ENCODE data around the gene DISC1. TPM values are rescaled to one million over a fixed set of nuclear protein-coding genes. Genes with fewer than 3 reads are reported as not detected.
"Not testable (repeated sequence)": the region's sequence is repeated elsewhere in the genome, so short reads cannot be mapped to it uniquely, and the experiment has no call there.

DISC1 gene
- total RNA-seq, 1 experiment from 2014 or later, result 0.36 TPM

GRCh38 chr1:231634323-231635013 is 7.9 kb downstream of the DISC1 start:
- no TSS peak for BruUV-seq (replicated peaks)
- in situ Hi-C loops (cut with HindIII; ENCODE audit: low pct_unique_long_range_greater_than_20kb, low sequenced_read_pairs) (no loop called here), intact Hi-C loops (cut with micrococcal nuclease; ENCODE audit: unreplicated experiment) (no loop called here)
- H3K27me3 ChIP-seq (ENCODE audit: control insufficient read depth, insufficient read depth, low read length), result no peaks in the 10 kb centered on the region
- DNase-seq (ENCODE audit: low read depth, low spot score) (no peak), ATAC-seq (no peak)
- ChIA-PET CTCF (no interaction called here), POLR2A (no interaction called here)
- no peak overlapping the region for H3K27ac ChIP-seq (ENCODE audit: low read length)
- TF ChIP-seq POLR2AphosphoS5 (IDR thresholded peaks at IDR 0.05; ENCODE audit: low read depth, low read length) (no peak), TCF7L2 (IDR thresholded peaks at IDR 0.05; ENCODE audit: low read depth, low read length) (no peak), REST (IDR thresholded peaks at IDR 0.05; ENCODE audit: insufficient read depth in 1 of 2, low read depth in 2 of 2, low read length in 1 of 2) (no peak)
- TF ChIP-seq, protein P1, sequence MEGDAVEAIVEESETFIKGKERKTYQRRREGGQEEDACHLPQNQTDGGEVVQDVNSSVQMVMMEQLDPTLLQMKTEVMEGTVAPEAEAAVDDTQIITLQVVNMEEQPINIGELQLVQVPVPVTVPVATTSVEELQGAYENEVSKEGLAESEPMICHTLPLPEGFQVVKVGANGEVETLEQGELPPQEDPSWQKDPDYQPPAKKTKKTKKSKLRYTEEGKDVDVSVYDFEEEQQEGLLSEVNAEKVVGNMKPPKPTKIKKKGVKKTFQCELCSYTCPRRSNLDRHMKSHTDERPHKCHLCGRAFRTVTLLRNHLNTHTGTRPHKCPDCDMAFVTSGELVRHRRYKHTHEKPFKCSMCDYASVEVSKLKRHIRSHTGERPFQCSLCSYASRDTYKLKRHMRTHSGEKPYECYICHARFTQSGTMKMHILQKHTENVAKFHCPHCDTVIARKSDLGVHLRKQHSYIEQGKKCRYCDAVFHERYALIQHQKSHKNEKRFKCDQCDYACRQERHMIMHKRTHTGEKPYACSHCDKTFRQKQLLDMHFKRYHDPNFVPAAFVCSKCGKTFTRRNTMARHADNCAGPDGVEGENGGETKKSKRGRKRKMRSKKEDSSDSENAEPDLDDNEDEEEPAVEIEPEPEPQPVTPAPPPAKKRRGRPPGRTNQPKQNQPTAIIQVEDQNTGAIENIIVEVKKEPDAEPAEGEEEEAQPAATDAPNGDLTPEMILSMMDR (IDR thresholded peaks at IDR 0.05), result no peak
- no peaks in the 10 kb centered on the region for H3K4me1 ChIP-seq (ENCODE audit: control insufficient read depth, insufficient read depth, low read length)
- H3K4me3 ChIP-seq (ENCODE audit: low read depth in 2 of 2, low read length in 2 of 2), result no peak overlapping the region
- H3K9me3 ChIP-seq (ENCODE audit: control insufficient read depth, insufficient read depth, low read depth, low read length), result no peaks in the 10 kb centered on the region
- H3K36me3 ChIP-seq (ENCODE audit: control insufficient read depth, insufficient read depth, low read length), result no peaks in the 10 kb centered on the region

DNA sequence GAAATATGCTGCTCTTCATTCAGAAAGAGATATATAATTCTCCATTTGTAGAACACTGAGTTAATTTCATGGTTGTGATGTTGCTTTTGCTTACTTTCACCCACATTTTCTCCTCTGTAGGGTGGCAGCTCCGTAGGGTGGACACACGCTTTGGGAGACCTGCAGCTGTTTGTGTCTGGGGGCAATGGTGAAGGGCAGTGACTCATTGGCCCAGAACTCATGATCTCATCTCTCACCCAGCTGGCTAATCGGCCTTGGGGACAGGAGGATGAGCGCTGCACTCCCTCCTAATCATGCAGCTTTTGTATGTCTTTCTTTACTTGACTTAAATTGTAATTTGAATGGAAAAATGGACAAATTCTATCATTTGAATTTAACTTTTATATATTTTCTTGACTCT is 9.6 kb downstream of the DISC1 start:
- in situ Hi-C loops (cut with HindIII; ENCODE audit: low pct_unique_long_range_greater_than_20kb, low sequenced_read_pairs) (no loop called here), intact Hi-C loops (cut with micrococcal nuclease; ENCODE audit: unreplicated experiment) (no loop called here)
- no TSS peak for BruUV-seq (replicated peaks)
- H3K27ac ChIP-seq (ENCODE audit: low read length), result no peak overlapping the region
- no peaks in the 10 kb centered on the region for H3K9me3 ChIP-seq (ENCODE audit: control insufficient read depth, insufficient read depth, low read depth, low read length)
- H3K36me3 ChIP-seq (ENCODE audit: control insufficient read depth, insufficient read depth, low read length), result no peaks in the 10 kb centered on the region
- CTCF ChIA-PET, result no interaction called here
- H3K4me1 ChIP-seq (ENCODE audit: control insufficient read depth, insufficient read depth, low read length), result no peaks in the 10 kb centered on the region
- H3K27me3 ChIP-seq (ENCODE audit: control insufficient read depth, insufficient read depth, low read length), result no peaks in the 10 kb centered on the region
- no peak overlapping the region for H3K4me3 ChIP-seq (ENCODE audit: low read depth in 2 of 2, low read length in 2 of 2)
- TF ChIP-seq POLR2AphosphoS5 (IDR thresholded peaks at IDR 0.05; ENCODE audit: low read depth, low read length), result no peak
- no peak for ATAC-seq
- no peak for DNase-seq (ENCODE audit: low read depth, low spot score)
- POLR2A ChIA-PET, result no interaction called here

- H3K27ac ChIP-seq (ENCODE audit: low read length); in situ Hi-C loops (cut with HindIII; ENCODE audit: low pct_unique_long_range_greater_than_20kb, low sequenced_read_pairs); intact Hi-C loops (cut with micrococcal nuclease; ENCODE audit: unreplicated experiment); DNase-seq (ENCODE audit: low read depth, low spot score); H3K4me1 ChIP-seq (ENCODE audit: control insufficient read depth, insufficient read depth, low read length); H3K36me3 ChIP-seq (ENCODE audit: control insufficient read depth, insufficient read depth, low read length); CTCF ChIA-PET; POLR2A ChIA-PET; H3K9me3 ChIP-seq (ENCODE audit: control insufficient read depth, insufficient read depth, low read depth, low read length); BruUV-seq (replicated peaks); ATAC-seq; H3K27me3 ChIP-seq (ENCODE audit: control insufficient read depth, insufficient read depth, low read length); H3K4me3 ChIP-seq (ENCODE audit: low read depth in 2 of 2, low read length in 2 of 2): not testable (repeated sequence)
Measured at GRCh38 chr1:231636922-231637321, 10.3 kb downstream of the DISC1 start.
